Measurements from ENCODE around the gene TPT1.

TPT1 gene

GRCh38 chr13:45327253-45327955 is 13.6 kb downstream of the TPT1 start:
- H3K4me3 ChIP-seq (ENCODE audit: low read depth, low read length): no peak overlapping the region
- ChIA-PET POLR2A (interaction anchor here (2.9 kb wide), 1 partner anchor 11 kb away, joined by 7 read pairs; no protein-coding TSS in a partner anchor), CTCF (interaction anchor here (1.6 kb wide), 1 partner anchor 156 kb away, joined by 3 read pairs; no protein-coding TSS in a partner anchor)
- TF ChIP-seq, protein P1, sequence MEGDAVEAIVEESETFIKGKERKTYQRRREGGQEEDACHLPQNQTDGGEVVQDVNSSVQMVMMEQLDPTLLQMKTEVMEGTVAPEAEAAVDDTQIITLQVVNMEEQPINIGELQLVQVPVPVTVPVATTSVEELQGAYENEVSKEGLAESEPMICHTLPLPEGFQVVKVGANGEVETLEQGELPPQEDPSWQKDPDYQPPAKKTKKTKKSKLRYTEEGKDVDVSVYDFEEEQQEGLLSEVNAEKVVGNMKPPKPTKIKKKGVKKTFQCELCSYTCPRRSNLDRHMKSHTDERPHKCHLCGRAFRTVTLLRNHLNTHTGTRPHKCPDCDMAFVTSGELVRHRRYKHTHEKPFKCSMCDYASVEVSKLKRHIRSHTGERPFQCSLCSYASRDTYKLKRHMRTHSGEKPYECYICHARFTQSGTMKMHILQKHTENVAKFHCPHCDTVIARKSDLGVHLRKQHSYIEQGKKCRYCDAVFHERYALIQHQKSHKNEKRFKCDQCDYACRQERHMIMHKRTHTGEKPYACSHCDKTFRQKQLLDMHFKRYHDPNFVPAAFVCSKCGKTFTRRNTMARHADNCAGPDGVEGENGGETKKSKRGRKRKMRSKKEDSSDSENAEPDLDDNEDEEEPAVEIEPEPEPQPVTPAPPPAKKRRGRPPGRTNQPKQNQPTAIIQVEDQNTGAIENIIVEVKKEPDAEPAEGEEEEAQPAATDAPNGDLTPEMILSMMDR (IDR thresholded peaks at IDR 0.05; ENCODE audit: insufficient read depth, low read length, missing control alignments): no peak
- no peak for DNase-seq (ENCODE audit: low read depth, low spot score)

GRCh38 chr13:45325806-45326205 is 15.2 kb downstream of the TPT1 start:
- ChIA-PET POLR2A (interaction anchor here (1.1 kb wide), 1 partner anchor 15 kb away, joined by 7 read pairs; the partner anchor contains the start of gene TPT1), CTCF (interaction anchor here (0.7 to 2.2 kb wide), 7 partner anchors 12 to 284 kb away, joined by 3 to 9 read pairs (median 3); no protein-coding TSS in a partner anchor)
- H3K4me3 ChIP-seq (ENCODE audit: low read depth, low read length): no peak overlapping the region
- DNase-seq (ENCODE audit: low read depth, low spot score): no peak
- TF ChIP-seq, protein P1 (IDR thresholded peaks at IDR 0.05; ENCODE audit: insufficient read depth, low read length, missing control alignments): no peak

- no peak for DNase-seq (ENCODE audit: low read depth, low spot score)
- ChIA-PET CTCF (interaction anchor here (0.8 to 6.5 kb wide), 4 partner anchors 9 to 275 kb away, joined by 3 to 36 read pairs (median 6); no protein-coding TSS in a partner anchor), POLR2A (interaction anchor here (0.9 kb wide), 1 partner anchor 11 kb away, joined by 4 read pairs; no protein-coding TSS in a partner anchor)
- TF ChIP-seq, protein P1 (IDR thresholded peaks at IDR 0.05; ENCODE audit: insufficient read depth, low read length, missing control alignments): no peak
- H3K4me3 ChIP-seq (ENCODE audit: low read depth, low read length): no peak overlapping the region
These were observed 19.9 kb downstream of the TPT1 start for GRCh38 chr13:45320876-45321629.

- POLR2A ChIA-PET: no interaction called here
- no peak overlapping the region for H3K4me3 ChIP-seq (ENCODE audit: low read depth, low read length)
- TF ChIP-seq, protein P1 (IDR thresholded peaks at IDR 0.05; ENCODE audit: insufficient read depth, low read length, missing control alignments): no peak
- CTCF ChIA-PET: interaction anchor here (1.1 to 6.5 kb wide), 2 partner anchors 8 to 274 kb away, joined by 4 to 36 read pairs; no protein-coding TSS in a partner anchor
- DNase-seq (ENCODE audit: low read depth, low spot score): no peak
These were observed 24.0 kb downstream of the TPT1 start for GRCh38 chr13:45316996-45317395.

DNA sequence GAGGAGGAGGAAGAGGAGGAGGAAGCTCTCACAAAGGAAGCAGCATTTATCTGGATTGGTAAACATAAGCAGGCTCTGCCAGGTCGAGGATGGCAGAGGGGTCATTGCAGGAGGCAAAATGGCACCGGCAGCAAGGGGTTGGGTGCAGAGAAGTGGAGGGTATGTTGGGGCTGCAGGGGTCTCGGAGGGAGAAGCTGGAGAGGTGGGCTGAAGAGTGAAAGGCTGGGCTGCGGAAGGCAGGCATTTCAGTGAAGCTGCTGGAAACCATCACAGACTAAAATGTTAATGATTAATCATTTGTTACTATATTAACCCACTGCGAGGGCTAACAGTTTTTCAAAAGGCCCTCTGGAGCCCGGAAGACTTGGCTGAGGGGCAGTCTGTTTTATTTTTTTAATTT is 24.6 kb downstream of the TPT1 start:
- H3K4me3 ChIP-seq (ENCODE audit: low read depth, low read length): no peak overlapping the region
- TF ChIP-seq, protein P1 (IDR thresholded peaks at IDR 0.05; ENCODE audit: insufficient read depth, low read length, missing control alignments): no peak
- DNase-seq (ENCODE audit: low read depth, low spot score): no peak
- POLR2A ChIA-PET: no interaction called here
- CTCF ChIA-PET: interaction anchor here (1.1 to 1.4 kb wide), 2 partner anchors 270 to 274 kb away, joined by 4 to 7 read pairs; no protein-coding TSS in a partner anchor
